HFFc6 (cell line): ENCODE data around the gene LEUTX. TPM values are rescaled to one million over a fixed set of nuclear protein-coding genes. Genes with fewer than 3 reads are reported as not detected.
"Not testable (repeated sequence)": the region's sequence is repeated elsewhere in the genome, so short reads cannot be mapped to it uniquely, and the experiment has no call there.

Source experiments
- DNase-seq: peaks from one replicate; pipeline ENCODE4 v3.0.0-alpha.2; 2018
- H3K27ac Mint-ChIP-seq: 2 replicates; pipeline ENCODE4 v1.8.0; 2020; ENCODE audit warnings: mild to moderate bottlenecking, mixed read lengths
- H3K27me3 Mint-ChIP-seq: 2 replicates; pipeline ENCODE4 v1.8.0; 2021; ENCODE audit warnings: mild to moderate bottlenecking, moderate library complexity, mixed read lengths; ENCODE audit not compliant: insufficient read depth
- H3K36me3 Mint-ChIP-seq: 2 replicates; pipeline ENCODE4 v1.8.0; 2021; ENCODE audit warnings: low read depth, mixed read lengths
- H3K4me1 Mint-ChIP-seq: 2 replicates; pipeline ENCODE4 v1.8.0; 2020; ENCODE audit warnings: low read depth, mixed read lengths
- H3K4me3 Mint-ChIP-seq: 2 replicates; pipeline ENCODE4 v1.8.0; 2020; ENCODE audit warnings: mild to moderate bottlenecking, moderate library complexity, mixed read lengths
- H3K9me3 Mint-ChIP-seq: 2 replicates; pipeline ENCODE4 v1.8.0; 2020; ENCODE audit warnings: mild to moderate bottlenecking, mixed read lengths
- CTCF ChIP-seq: fragments of 200-600 bp; sonication (generic); IDR thresholded peaks from 2 replicates; pipeline ENCODE4 v1.5.0; 2021; ENCODE audit warnings: antibody characterized with exemption, mild to moderate bottlenecking
- total RNA-seq, 6 experiments: library from RNA; stranded (reverse); fragmentation: NEBNext Ultra II Directional; extraction: Animal tissue kit (Norgen Biotek cat#: 25700); gene quantifications; 2 replicates in 1 of 6; 3 replicates in 5 of 6; pipeline ENCODE4 v1.2.3, GENCODE V29; 2021

The LEUTX gene
- total RNA-seq, 6 experiments from 2014 or later: not detected

DNA sequence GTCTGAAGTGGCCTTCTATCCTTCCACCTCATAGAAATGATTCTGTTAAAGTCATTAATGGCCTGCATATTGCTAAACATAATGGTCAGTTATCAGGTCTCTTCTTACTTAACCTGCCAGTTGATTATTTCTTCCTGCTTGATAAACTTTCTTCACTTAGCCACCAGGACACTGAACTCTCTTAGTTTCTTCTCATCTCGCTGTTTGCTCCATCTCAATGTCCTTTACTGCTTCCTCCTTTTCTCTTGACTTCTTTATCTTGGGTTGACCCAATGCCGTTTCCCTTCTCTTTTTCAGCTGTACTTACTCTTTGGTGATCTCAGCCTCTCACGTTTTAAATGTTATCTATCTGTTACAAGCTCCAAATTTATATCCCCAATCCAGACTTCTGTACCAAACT is 23.7 kb upstream of the LEUTX start:
- peaks cover 8% of the 10 kb centered on the region for H3K27me3 Mint-ChIP-seq
- no peaks in the 10 kb centered on the region for H3K9me3 Mint-ChIP-seq
- no peaks in the 10 kb centered on the region for H3K36me3 Mint-ChIP-seq
- H3K4me1 Mint-ChIP-seq: no peaks in the 10 kb centered on the region
- no peak overlapping the region for H3K27ac Mint-ChIP-seq
- DNase-seq: no peak
- H3K4me3 Mint-ChIP-seq: no peak overlapping the region
- no peak for TF ChIP-seq CTCF

- Mint-ChIP-seq H3K36me3 (no peaks in the 10 kb centered on the region), H3K4me3 (no peak overlapping the region), H3K4me1 (no peaks in the 10 kb centered on the region), H3K27ac (no peak overlapping the region), H3K27me3 (peaks cover 8% of the 10 kb centered on the region), H3K9me3 (no peaks in the 10 kb centered on the region)
- no peak for TF ChIP-seq CTCF
- no peak for DNase-seq
Observed at GRCh38 chr19:39759457-39760184, 19.0 kb upstream of the LEUTX start.

DNA sequence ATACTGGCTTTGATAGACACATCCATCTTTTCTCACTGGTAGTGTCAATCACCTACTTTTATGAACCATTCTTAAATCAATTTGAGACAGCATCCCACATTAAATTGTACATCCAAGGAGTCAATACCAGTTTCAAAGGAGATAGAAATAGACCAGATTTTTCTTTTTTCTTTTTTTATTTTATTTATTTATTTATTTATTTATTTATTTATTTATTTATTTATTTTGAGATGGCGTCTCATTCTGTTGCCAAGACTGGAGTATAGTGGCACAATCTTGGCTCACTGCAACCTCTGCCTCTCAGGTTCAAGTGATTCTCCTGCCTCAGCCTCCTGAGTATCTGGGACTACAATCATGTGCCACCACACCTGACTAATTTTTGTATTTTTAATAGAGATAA is 16.8 kb upstream of the LEUTX start:
- not testable (repeated sequence) for H3K4me3 Mint-ChIP-seq, H3K9me3 Mint-ChIP-seq, H3K27ac Mint-ChIP-seq, H3K27me3 Mint-ChIP-seq, H3K4me1 Mint-ChIP-seq, DNase-seq, H3K36me3 Mint-ChIP-seq

DNA sequence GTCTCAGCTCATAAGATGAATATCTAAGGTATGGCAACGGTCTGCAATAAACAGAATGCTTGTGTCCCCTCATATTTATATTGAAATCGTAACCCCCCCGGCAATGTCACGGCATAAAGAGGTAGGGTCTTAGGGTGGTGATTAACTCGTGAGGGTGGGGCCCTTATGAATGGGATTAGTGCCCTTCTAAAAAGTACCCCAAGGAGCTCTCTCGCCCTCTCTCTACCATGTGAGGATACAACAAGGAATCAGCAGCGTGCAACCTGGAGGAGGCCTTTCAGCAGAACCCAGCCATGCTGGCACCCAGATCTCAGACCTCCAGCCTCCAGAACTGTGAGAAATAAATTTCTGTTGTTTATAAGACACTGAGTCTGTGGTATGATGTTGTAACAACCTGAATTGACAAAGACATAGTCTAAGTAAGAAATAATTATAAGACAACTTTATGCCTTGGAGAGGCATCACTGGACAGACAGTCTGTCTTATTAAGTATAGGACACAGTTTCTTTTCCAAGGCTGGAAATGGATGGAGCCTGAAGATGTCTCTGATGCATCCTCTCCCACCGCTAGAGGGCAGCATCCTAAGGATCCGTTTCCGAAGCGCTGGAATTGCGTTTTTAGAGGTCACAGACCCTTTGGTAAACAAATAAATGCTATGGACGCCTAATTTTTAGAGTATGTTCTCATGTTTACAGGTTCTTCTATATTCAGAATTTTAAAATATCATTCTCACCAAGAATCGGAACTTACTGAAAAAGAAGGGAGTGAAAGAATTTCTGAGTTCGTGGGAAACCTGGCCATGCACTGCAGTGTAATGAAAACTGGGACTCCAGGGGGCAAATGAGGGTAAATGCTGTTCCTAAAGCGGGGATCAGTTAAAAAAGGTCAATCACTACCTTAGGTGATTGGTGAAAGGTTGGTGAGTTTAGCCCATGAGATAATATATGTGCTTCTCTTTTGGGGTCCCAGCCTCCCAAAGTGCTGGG is 13.3 kb upstream of the LEUTX start:
- no peaks in the 10 kb centered on the region for H3K36me3 Mint-ChIP-seq
- H3K9me3 Mint-ChIP-seq: peaks cover 4% of the 10 kb centered on the region; the same call in 1 of the 2 replicates

GRCh38 chr19:39768334-39768733 is 10.3 kb upstream of the LEUTX start:
- Mint-ChIP-seq H3K27me3 (peaks cover 22% of the 10 kb centered on the region; the same call in 1 of the 2 replicates), H3K36me3 (no peaks in the 10 kb centered on the region), H3K27ac (no peak overlapping the region), H3K4me1 (no peaks in the 10 kb centered on the region), H3K4me3 (no peak overlapping the region), H3K9me3 (peaks cover 4% of the 10 kb centered on the region; the same call in 1 of the 2 replicates)
- no peak for TF ChIP-seq CTCF
- DNase-seq: no peak

More for the DNA sequence above, 13.3 kb upstream of the LEUTX start:
- Mint-ChIP-seq H3K27me3 (peaks cover 10% of the 10 kb centered on the region; the same call in 1 of the 2 replicates), H3K4me3 (no peak overlapping the region), H3K27ac (no peak overlapping the region), H3K4me1 (no peaks in the 10 kb centered on the region)
- peak; percentile 95 for TF ChIP-seq CTCF
- DNase-seq: peak; percentile 15
